GM08714 (cell line): ENCODE data around the gene ANGEL2.
"Not testable (repeated sequence)": the region's sequence is repeated elsewhere in the genome, so short reads cannot be mapped to it uniquely, and the experiment has no call there.

Experiments
- H3K4me3 ChIP-seq: fragments of 200-500 bp; sonication (Bioruptor generic); 2 replicates; pipeline ENCODE4 v1.5.1; 2014; ENCODE audit warnings: mild to moderate bottlenecking, low read length, inconsistent platforms
- ZNF274 ChIP-seq: IDR thresholded peaks from 2 replicates; pipeline ENCODE4 v1.6.1; 2012; ENCODE audit warnings: mild to moderate bottlenecking, low read depth, low read length

Gene ANGEL2, protein sequence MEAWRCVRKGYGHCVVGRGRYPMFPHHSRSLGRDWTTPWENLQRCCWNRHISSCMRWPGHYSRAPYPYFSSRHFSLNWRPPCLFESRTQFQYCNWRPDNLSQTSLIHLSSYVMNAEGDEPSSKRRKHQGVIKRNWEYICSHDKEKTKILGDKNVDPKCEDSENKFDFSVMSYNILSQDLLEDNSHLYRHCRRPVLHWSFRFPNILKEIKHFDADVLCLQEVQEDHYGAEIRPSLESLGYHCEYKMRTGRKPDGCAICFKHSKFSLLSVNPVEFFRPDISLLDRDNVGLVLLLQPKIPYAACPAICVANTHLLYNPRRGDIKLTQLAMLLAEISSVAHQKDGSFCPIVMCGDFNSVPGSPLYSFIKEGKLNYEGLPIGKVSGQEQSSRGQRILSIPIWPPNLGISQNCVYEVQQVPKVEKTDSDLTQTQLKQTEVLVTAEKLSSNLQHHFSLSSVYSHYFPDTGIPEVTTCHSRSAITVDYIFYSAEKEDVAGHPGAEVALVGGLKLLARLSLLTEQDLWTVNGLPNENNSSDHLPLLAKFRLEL

DNA sequence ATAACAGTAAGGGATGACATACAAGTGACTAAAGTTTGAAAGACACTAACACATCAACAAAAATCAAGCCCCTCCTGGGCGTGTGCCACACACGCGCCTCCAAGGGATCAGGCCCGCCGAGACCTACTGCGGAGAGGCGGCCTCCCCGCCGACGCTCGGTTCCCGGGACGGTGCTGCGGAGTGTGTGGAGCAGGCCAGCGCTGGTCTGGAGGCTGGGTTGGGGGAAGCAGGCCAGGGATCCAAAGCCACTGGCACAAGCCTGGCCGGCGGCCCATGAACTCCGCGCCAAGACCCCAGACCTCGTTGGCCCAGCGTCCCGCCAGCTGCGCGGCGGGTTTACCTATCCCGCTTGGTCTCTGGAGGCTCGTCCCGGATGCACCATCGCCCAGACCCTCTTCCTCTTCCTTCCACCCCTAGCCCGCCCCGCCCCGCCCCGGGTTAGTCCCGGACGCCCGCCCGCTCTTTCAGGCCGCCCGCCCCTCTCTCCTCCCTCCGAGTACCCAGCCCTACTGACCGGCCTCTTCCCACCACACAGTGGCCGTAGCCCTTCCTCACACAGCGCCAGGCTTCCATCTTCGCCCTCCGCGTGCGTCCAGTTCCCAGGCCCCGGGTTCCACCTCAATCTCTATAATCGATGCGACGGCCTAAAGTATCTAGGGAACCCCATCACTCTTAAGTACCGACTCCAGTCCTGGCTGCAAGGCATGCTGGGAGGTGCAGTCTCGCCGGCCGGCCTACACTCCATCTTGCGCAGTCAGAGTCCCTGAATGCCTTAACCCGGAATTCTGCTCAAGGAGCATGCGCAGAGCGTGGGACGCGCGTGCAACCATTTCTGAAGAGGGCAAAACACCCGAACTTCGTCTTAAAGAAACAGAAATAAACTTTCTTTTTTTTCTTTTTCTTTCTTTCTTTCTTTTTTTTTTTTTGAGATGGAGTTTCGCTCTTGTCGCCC, at the start of gene ANGEL2:
Gene ANGEL2, minus strand, starts transcription at position 769 of the 952 bp plus-strand sequence. Its CDS starts 196 bp downstream, at position 573.
- no peak for TF ChIP-seq ZNF274
- peak within 1 kb of the TSS; percentile 80 for H3K4me3 ChIP-seq

DNA sequence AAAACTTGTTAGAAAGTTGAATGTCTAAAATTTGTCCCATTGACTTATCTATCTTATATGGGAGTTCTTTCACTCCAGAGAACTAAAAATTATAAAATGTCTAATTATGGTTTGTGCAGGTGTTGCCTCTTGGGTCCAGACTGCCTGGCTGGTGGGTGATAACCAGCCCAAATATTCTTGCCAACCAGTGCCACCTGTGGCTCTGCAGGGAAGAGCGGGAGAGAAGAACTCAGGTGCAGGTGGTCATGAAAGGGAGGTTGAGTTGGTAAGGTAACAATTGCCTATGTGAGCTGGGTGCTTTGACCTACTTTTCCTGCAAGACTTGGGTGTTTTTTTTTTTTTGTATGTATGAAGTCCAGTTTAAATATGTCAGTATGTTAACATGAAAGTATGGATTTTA, 45.6 kb upstream of the ANGEL2 start:
- no peak for TF ChIP-seq ZNF274
- no peak overlapping the region for H3K4me3 ChIP-seq

DNA sequence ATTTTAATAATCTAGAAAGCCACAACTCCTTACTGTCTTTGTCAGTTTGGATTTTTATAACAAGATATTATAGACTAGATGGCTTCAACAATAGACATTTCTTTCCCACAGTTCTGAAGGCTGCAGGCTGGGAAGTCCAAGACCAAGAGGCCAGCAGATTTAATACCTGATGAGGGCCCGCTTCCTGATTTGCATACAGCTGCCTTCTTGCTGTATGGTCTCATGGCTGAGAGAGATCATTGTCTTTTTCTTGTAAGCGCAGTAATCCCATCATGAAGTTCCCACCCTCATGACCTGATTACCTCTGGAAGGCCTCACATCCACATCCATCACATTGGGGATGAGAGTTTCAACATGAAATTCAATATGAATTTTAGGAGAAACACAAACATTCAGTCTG, 45.2 kb upstream of the ANGEL2 start:
- no peak for TF ChIP-seq ZNF274

DNA sequence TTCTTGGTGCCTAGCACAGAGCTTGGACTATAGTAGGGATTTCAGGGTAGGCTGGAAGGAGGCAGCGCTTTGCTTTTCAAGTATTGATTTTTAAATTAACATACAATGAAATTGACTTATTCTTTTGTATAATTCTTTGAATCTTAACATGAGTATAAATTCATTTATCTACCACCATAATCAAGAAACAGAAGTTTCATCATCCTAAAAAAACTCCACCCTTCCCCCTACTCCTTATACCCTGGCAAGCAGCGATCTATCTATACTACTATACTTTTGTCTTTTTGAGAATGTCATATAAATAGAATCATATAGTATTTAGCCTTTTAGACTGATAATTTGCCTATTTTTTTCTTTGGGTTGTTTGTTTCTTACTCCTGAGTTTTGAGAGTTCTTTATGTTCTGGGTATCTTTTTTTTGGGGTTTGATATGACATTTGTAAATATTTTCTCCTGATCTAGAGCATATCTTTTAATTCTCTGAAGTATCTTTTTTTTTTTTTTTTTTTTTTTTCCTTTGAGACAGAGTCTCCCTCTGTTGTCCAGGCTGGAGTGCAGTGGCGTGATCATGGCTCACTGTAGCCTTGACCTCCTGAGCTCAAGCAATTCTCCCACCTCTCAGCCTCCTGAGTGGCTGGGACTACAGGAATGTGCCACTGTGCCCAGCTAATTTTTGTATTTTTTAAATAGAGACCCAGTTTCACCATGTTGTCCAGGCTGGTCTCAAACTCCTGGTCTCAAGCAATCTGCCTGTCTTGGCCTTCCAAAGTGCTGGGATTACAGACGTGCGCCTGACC, 41.8 kb upstream of the ANGEL2 start:
- TF ChIP-seq ZNF274: no peak

More for the DNA sequence above, 45.2 kb upstream of the ANGEL2 start:
- H3K4me3 ChIP-seq: no peak overlapping the region

DNA sequence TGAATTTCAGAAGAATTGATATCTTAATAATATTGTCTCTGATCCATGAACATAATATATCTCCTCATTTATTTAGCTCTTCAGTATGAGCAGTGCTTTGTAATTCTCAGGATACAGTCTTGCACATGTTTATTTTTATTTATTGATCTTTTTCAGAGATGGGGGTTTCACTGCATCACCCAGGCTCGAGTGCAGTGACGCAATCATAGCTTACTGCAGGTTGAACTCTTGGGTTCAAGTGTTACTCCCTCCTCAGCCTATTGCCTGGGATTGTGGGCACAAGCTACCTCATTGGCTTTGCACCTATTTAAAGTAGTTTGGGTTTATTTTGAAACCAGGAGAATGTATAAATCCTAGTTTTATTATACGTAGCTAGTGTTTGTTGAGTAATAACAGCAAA, 40.1 kb upstream of the ANGEL2 start:
- no peak overlapping the region for H3K4me3 ChIP-seq
- TF ChIP-seq ZNF274: no peak

More for the DNA sequence above, 41.8 kb upstream of the ANGEL2 start:
- no peak overlapping the region for H3K4me3 ChIP-seq

DNA sequence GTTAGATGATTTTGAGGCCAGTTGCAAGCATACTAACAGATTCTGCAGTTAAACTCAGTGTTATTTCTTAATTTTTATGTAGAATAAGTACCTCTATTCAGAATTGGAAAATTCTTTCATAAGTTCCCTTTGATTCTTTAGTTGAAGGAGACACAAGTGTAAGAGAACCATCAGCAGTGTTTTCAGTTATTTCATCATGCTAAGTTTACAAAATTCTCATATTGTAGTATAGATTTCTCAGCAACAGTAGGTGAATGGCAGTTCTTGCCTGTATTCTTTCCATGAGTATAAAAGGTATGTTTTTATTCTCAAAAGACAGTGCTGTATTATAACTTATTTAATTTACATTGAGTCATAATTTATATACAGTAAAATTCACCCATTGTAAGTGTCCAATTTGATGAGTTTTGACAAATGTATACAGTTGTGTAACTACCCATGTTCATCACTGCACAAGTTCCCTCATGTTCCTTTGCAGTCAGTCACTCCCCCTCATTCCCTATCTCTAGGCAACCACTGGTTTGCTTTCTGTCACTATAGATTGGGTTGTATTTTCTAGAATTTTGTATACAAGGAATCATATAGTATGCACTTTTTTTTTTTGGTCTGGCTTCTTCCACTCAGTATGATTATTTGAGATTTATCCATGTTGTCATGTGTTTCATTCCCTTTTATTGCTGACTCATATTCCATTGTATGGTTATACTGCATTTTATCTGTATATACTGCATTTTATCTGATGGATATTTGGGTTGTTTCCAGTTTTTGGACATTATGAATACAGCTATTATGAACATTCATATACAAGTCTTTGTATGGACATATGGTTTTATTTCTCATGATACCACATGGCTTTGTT, 39.3 kb upstream of the ANGEL2 start:
- no peak overlapping the region for H3K4me3 ChIP-seq
- TF ChIP-seq ZNF274: no peak

DNA sequence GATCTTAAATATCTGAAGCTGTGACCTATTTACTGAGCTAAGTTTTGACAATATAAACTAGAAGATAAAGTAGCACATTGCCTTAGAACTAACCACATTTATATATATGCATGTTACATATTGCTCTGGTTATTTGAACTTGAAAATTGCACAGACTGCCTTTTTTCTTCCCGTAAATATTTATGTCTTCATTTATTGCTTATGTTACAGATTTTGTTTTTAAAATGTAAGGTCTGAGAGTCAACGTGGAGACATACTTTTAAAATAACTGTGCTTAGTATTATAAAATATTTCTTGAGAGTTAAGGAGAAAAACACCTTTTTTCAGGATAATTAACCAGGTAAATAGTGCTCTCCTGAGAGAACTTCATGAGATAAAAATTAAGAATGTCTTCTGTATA, 38.5 kb upstream of the ANGEL2 start:
- H3K4me3 ChIP-seq: no peak overlapping the region
- no peak for TF ChIP-seq ZNF274

DNA sequence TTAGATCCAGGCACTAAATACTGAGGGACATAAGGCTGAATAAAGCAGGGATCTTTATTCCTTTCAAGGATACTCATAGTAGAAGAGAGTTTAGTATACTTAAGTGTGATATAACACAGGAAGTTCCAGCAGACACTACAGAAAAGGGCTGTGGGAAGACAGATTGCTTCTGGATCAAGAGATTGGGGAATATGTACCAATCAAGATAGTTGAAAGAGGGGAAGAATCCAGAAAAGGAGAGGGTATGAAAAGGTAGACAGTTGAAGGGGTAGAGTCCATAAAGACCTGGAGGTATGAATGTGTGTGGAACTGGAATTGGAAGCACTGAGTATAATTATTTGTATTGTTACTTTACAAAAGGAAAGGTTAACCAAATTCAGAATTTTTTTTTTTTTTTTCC, 37.8 kb upstream of the ANGEL2 start:
- H3K4me3 ChIP-seq: no peak overlapping the region
- no peak for TF ChIP-seq ZNF274

DNA sequence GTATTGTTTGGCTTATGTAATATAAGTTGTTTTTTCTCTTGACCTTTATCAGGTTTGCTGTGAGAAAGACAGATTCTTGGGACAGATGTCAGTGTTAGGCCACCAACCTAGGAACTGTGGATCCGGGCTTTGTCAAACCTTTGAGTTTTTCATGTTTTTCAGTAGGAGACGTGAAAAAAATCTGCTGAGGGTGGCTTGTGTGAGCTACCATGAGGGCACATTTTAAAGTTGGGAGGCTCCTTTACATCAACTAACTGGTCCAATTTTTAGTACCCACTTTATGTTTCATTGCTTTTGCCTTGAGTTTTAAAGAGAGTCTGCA, 36.2 kb upstream of the ANGEL2 start:
- no peak for TF ChIP-seq ZNF274
- peak overlapping the region; percentile 86 for H3K4me3 ChIP-seq

DNA sequence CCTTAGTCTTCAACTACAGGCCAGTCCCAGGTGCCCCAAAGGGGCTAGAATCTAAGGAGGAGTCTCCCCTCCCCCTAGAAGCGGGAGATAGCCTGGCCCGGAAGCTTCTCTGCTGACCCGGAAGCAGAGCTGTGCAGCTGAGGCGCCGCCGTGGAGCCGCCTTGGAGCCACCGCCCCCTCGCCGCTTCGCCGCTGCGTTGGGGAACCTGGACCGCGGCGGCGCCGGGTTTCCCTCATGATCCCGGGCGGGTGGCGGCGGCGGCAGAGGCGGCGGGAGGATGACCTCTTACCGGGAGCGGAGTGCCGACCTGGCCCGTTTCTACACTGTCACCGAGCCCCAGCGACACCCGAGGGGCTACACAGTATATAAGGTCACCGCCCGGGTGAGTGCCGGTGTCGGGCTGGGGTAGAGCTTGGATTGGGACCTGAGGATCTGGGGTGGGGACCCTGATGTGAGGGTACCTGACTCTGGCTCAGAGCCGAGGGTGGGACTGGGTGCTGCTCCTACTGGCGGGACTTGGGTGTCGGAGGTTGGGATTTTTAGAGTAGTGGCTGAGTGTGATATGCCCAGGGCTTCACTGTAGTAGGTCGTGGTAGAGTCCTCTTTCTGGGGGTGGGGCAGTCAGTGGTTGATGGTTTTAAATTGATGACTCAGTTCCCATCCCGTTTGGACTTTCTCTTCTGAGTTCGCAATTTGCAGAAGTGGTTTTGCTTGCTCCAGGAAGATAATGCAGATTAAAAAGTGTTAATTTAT, 35.6 kb upstream of the ANGEL2 start, which contains the start of gene RPS6KC1:
Gene RPS6KC1, plus strand, starts transcription at position 115 of the 754 bp plus-strand sequence. Its CDS starts 164 bp downstream, at position 279.
- peak within 1 kb of the TSS; percentile 86 for H3K4me3 ChIP-seq
- TF ChIP-seq ZNF274: no peak

DNA sequence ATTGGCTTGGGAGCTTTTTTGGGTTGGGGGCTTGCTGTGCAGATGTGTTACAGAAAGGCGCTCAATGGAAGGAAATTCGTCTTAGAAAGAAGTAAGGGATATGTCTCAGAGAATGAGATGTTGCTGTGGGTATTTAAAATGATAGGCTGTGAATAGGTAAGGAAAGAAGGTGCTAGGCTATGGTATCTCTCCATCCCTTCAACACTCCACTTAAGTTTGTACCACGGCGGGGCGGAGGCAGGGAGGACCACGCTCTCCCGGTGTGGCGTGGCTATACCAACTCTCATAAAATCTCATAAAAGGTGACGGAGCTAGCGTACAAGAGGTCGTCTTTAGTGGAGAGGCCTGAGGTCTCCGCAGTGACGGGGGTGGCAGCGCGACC, 35.1 kb upstream of the ANGEL2 start:
- TF ChIP-seq ZNF274: no peak
- peak overlapping the region; percentile 86 for H3K4me3 ChIP-seq

DNA sequence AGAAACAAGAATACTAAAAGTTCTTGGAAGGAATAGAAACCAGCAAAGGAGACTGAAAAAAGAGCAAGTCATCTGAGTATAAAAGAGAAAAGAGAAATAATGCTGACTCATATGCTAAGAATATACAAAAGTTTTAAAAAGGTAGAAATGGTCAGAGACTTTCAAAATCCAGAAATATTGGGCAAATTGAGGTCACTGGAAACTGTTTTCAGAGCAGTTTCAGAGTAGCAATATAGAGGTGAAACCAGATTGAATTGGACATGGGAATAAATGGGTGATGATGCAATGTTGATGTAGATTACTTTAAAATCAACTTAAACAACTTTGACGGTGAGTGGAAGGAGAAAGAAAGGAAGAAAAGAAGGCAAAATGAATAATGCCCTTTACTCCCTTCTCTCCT, 33.6 kb upstream of the ANGEL2 start:
- no peak for TF ChIP-seq ZNF274
- H3K4me3 ChIP-seq: no peak overlapping the region

DNA sequence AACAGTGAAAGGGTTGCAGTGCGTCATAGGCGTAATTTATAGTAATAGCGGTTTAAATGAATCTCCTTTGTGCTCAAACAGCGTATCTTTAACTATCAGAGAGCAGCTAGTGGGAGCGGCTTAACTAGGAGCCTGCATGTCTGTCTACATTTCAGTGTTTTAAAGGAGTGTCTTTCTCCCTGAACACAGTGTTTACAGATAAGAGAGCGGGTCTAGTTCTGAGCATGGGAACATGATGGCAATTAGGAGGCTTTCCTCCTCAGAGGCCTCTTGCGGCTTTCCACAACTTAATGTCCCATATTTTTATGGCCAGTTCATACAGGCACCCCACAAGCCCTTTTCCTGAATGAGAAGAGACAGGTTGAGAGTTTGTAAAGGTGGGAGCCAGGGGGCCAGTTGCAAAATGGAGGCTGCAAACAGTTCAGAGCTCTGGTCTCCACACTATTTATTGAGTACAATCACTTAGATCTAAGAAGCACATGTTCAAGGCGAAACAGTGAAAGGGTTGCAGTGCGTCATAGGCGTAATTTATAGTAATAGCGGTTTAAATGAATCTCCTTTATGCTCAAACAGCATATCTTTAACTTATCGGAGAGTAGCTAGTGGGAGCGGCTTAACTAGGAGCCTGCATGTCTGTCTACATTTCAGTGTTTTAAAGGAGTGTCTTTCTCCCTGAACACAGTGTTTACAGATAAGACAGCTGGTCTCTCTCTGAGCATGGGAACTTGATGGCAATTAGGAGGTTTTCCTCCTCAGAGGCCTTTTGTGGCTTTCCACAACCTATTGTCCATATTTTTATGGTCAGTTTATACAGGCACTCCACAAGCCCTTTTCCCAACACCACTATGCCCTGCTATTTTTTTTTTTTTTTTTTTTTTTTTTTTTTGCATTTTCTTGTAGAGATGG, 29.9 kb upstream of the ANGEL2 start:
- not testable (repeated sequence) for H3K4me3 ChIP-seq
